Transverse colon (tissue), 4 donors: ENCODE data around the gene BRSK2.

ENCODE experiments used
- EP300 ChIP-seq: sonication (generic); formaldehyde crosslinking; IDR thresholded peaks from one replicate; pipeline ENCODE4 v1.6.1; 2017; ENCODE audit warnings: antibody characterized with exemption, low read depth
- POLR2A ChIP-seq: fragments of 450-650 bp; IDR thresholded peaks from one replicate; pipeline ENCODE4 v1.6.1; 2016; ENCODE audit warnings: antibody characterized with exemption, mild to moderate bottlenecking, moderate library complexity
- POLR2AphosphoS5 ChIP-seq, 3 donors: sonication (generic); formaldehyde crosslinking; IDR thresholded peaks; one replicate each; pipeline ENCODE4 v1.6.1; 2016; ENCODE audit warnings: antibody characterized with exemption in 3 of 3
- TF ChIP-seq, protein P1 (sequence below), 5 experiments: fragments of 200-600 bp in 3 of 5; fragments of 450-650 bp in 2 of 5; sonication (generic) in 3 of 5; IDR thresholded peaks; 1 replicate in 2 of 5; 2 replicates in 3 of 5; pipeline ENCODE4 v1.5.1; 2016 to 2017; ENCODE audit warnings: antibody characterized with exemption in 5 of 5, inconsistent platforms in 3 of 5, mild to moderate bottlenecking in 2 of 5, moderate library complexity in 1 of 5

DNA sequence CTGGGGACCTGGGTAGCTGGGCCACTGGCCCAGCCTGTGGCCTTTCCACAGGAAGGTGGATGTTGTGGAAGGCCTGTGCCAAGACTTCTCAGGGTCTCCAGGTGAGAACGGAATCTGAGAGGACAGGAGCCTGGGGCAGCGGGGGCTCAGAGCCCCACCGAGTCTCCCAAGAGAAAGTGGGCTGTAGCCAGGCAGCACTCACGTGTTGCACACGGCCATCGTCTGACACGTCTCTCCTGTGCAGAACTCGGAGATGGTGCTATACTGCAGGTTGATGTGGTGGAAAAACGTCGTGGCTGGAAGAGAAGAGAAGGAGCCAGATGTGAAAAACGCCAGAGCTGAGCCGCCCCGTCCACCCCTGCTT is 90.4 kb downstream of the BRSK2 start:
- TF ChIP-seq, protein P1, sequence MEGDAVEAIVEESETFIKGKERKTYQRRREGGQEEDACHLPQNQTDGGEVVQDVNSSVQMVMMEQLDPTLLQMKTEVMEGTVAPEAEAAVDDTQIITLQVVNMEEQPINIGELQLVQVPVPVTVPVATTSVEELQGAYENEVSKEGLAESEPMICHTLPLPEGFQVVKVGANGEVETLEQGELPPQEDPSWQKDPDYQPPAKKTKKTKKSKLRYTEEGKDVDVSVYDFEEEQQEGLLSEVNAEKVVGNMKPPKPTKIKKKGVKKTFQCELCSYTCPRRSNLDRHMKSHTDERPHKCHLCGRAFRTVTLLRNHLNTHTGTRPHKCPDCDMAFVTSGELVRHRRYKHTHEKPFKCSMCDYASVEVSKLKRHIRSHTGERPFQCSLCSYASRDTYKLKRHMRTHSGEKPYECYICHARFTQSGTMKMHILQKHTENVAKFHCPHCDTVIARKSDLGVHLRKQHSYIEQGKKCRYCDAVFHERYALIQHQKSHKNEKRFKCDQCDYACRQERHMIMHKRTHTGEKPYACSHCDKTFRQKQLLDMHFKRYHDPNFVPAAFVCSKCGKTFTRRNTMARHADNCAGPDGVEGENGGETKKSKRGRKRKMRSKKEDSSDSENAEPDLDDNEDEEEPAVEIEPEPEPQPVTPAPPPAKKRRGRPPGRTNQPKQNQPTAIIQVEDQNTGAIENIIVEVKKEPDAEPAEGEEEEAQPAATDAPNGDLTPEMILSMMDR (IDR thresholded peaks at IDR 0.05) = no peak
- TF ChIP-seq POLR2AphosphoS5 (IDR thresholded peaks at IDR 0.05) = no peak
- no peak for TF ChIP-seq EP300
- TF ChIP-seq POLR2A = no peak
